GM21360 (cell line): Measurements from ENCODE around the gene CACNA2D2.
"Not testable (repeated sequence)": the region's sequence is repeated elsewhere in the genome, so short reads cannot be mapped to it uniquely, and the experiment has no call there.

Experiments
- ATAC-seq: cut with Tn5 transposase; IDR thresholded peaks from one replicate; pipeline ENCODE4 v1.9.1; 2021; ENCODE audit warnings: mild to moderate bottlenecking, moderate library complexity; ENCODE audit not compliant: unreplicated experiment

Gene CACNA2D2

DNA sequence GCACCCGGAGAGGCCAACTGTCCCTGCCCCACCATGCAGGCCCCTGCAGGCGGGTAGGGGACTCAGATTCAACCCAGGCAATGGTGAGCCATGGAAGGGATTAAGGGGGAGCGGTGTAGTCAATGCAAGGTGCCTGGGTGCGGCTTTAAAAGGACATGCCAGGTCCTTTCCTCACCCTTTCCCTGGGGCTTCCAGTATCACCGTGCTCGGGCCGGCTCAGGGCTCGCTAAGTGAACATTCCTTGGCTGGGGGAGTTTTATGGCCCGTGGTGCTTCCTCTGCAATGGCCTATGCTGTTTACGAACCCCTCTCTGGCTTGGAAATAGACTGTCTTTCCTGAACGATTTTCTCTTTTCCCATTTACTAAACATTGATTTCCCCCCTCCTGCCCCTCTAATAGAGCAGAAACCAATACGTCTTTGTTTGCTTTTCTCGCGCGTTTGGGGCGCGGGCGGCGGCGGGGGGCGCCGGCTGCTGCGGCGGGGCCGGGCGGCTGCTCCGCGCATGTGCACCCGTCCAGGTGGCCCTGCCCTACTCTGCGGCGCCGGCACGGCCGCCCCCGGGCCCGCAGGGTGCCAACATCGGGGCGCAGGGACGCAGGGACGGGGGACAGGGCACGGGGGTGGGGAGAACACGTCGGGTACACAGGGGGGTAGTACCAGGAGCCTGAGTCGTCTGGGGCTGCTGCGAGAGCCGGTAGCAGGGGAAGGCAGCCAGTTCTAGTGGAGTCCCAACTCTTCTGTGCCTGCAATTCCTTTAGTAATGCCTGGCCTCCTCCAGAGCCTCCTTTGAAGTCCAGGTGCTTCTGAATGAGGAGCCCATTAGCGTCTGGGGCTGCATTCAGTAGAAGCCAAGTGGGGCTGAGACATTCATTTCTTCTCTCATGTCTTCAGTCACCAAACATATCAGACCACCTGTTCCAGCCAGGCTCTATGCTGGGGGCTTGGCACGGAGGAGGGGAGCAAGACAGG, 26.9 kb upstream of the CACNA2D2 start:
- no peak for ATAC-seq

DNA sequence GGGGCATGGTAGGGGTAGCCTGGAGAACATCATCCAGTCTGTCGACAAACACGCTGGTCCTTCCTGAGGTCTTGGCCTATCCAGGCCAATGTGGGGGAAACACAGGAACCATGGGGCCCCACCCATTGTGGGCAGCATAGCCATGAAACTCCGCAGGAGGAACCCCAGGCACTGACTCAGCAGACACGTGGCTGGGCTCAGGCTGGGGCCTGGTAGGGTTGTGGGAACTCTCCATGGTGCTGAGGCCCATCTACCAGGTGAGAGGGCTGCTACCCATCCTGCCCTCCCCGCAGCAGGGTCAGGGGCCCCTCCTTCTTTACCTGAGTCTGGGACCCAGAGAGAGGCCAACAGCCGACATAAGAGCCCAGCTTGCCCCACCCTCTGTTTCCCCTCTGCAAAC, 22.6 kb upstream of the CACNA2D2 start:
- ATAC-seq, result no peak

DNA sequence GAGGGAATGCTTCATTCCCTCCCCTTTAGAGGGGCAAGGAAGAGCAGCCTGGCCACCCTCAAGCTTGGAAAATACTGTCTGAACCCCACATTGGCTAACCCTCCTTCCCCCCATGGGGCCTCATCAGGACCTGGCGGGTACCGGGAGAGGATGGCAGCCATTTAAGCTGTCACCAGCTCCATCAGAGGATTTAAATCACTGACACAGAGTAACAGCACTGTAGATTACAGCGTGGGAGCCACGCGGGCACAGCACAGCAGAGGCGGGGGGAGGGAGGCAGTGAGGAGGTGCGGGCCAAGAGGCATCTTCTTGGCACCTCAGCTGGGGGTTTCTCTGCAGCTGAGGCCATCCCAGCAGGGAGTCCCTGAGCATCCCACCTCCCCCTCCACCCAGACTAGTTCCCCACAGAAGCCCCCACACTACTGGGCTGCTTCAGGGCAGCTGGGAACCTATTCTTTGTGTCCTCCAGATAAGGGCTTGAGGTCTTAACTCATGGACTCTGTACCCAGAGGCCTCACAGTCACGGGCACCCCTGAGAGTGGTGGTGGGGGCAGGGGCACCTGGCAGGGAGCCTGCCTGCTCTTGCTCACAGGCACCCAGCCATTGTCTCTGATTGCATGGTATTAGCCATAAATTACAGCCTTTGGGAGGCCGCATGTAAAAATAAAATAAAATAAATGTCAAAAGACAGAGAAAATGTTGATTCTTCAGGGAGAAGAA, 21.9 kb upstream of the CACNA2D2 start:
- ATAC-seq, result no peak

DNA sequence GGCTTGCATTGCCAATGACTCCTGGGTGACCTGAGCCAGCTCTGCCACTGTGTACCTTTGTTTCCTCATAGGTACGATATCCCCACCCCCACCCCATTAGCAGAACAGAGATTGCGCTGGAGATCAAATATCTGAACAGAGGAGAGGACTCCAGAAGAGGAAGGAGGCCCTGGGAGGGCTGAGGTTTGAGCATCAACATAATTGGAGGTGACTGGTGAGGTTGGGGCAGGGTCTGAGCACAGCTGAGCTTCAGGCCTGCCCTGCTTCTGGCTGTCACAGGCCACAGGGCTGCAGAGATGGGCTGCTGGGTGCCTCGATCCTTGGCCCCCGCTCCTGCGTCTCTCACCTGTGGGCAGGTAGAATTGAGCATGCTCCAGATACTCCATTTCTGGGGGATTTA, 21.3 kb upstream of the CACNA2D2 start:
- no peak for ATAC-seq

DNA sequence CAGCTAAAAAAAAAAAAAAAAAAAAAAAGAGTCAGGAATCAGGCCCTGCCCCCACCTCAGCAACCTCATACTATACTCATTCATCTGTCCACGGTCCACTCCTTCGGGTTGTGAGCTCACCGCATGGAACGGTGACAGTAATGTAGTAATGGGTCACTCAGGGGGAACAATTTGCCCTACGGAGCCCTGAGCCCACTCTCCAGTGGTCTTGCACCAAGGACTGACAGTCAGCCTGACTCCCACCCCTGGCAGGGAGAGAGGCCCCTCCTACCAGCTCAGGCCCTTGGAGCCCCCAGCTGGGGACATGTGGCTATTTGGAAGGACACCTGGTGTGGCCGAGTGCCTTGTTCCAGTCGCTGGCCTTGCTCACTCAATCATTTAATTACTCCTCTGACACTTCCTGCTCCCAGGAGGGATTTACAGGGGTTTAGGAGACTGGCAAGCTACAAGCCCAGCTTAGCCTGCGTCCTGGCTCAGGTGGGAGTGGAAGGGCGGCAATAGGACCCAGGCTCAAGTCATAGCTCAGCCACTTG, 19.9 kb upstream of the CACNA2D2 start:
- ATAC-seq, result no peak

DNA sequence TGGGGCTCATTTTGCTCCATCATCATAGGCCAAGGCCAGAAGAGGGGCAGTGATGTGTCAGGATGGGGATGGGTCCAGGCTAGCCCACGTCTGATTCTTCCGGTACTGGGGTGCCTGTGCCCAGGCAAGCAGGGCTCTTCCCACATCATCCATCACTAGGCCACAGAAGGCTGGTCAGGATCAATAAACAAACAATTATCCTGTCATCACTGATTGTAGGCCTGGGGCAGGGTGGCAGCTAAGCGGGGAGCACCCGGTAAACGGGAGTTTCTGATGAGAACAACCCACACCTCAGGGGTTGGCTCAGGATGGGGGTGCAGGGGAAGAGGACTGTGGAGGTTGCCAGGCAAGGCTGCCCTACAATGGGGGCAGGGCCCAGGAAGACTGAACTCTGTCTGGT, 18.1 kb upstream of the CACNA2D2 start:
- ATAC-seq, result no peak

DNA sequence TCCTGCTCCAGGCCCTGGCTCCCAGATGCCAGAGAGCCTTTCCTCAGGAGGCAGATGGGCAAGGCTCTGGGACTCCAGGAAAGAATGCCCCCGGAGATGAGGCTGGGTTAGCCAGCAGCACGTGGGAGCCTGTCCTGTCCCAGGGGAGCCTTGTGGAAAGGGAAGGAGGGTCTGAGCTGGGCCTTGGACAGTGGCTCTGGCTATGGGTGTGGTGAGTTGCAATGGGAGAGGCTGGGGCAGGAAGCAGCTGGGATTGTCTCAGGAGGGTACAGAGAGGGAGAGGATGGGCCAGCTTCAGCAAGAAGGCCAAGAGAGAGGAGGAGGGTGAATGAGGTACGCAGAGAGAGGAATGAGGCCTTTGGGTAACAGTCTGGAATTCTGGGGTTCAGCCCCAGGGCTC, 17.4 kb upstream of the CACNA2D2 start:
- ATAC-seq, result no peak

DNA sequence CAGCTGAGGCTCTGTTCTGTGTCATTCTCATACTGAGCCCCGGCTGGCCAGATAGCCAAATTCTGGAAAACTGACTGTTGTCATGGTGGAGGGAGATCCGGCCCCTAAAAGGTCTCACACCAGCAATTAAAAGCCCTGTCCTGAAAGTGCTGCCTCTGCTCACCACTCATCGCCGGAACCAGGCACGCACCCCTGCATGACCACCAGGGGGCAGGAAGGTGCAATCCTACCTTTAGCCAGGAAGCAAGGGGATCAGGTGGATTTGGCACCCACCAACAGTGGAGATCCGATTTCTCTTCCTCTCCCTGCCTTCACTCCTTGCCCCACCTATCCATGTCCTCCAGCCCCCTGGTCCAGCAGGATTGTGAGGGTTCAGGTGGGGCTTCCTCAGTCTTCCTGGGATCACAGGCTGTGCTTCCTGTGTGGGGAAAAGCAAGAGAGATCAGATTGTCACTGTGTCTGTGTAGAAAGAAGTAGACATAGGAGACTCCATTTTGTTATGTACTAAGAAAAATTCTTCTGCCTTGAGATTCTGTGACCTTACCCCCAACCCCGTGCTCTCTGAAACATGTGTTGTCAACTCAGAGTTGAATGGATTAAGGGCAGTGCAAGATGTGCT, 16.1 kb upstream of the CACNA2D2 start:
- no peak for ATAC-seq

DNA sequence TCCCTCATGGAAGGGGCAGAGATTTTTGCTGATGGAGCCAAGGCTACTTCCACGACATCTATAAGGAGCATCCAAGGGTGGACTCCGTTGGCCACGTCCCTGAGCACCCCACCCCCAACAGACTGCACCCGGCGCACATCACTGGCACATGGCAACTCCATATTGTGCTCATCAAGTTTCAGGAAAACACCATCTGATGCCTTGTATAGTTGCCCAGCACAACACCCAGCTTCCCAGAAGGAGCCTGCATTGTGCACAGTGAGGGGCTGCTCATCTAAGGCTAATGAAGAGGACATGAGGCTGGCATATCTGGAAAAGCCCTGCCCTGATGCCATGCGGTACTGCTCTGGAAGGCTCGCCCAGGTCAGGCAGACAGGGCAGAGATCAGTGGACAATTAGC, 15.0 kb upstream of the CACNA2D2 start:
- no peak for ATAC-seq

DNA sequence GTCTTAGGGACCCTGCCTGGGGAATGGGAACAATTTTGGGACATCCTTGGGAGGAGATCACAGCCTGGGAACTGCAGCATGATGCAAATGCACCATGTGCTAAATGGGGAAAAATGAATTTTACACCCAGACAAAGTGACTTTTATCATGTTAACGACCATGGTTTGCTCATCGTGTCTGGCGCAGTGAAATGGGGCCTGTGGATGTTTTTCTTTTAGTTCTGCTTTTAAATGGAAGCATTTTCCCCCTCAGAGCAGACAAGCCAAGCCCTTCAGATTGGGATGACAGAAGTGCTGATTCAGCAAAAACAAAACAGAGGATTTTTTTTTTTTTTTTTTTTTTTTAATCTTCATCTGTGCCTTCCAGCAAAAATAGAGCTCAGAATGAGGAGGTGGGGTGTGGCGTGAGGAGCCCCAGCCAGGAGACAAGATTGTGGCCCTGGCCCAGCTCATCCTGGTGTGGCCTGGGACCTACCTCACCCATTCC, 14.3 kb upstream of the CACNA2D2 start:
- ATAC-seq, result no peak

DNA sequence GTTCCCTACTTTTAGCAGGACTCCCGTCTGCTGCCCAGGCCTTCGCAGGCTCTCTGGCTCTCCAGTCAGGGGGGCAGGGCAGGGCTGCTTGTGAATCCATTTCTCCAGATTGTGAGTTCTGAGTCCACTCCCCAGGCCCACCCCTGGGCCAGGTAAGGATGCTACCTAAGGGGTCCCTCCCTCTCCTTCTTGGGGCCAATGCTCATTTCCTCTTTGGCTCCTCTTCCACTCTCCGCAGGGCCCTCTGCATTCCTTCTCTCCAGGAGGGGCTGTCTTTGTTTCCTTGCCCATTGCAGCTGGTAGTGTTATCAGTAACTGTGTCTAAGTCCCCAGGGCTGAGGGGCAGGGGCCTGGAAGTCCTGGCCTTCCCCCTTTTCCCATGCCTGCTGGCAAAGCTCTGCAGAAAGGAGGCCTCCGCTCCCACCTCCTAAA, 13.0 kb upstream of the CACNA2D2 start:
- no peak for ATAC-seq

DNA sequence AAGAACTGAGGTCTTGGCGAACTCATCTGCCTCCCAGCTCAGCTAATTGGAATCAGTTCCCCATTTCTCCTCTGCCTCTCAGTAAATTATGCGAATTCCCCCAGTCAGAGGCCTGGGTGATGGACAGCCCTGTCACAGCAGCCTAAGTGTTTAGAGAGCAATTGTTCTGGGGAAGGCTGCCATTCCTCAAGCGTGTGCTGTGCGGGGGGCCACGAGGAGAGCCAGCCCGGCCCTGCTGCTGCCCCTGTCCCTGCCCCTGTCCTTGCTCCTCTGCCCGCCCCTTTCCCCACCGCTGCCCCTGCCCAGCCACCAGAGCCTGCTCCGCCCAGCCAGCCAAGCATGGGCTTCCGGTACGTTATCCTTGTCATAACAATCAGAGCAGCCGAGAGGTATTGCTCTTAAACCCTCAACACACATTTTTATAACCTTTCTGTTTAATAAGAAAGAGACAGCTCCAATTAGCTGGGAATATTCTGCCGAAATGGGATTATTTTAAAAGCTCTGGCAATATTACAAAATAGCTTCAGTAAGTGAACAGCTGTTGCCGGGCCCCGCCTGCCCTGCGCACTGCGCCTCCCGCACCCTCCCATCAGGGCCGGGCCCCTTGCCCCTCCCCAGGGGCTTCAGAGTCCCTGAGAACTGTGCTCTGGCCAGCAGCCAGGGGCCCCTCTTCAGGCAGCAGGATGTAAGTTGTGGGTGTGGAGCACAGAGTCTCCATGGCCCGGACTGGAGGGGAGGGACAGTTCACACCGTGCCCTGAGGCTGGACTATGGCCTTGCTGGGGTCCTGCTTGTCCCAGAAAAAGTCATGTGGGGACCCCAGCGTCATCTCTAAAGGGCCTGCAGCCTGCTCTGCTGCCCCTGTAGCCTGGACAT, 12.4 kb upstream of the CACNA2D2 start:
- ATAC-seq, result no peak

DNA sequence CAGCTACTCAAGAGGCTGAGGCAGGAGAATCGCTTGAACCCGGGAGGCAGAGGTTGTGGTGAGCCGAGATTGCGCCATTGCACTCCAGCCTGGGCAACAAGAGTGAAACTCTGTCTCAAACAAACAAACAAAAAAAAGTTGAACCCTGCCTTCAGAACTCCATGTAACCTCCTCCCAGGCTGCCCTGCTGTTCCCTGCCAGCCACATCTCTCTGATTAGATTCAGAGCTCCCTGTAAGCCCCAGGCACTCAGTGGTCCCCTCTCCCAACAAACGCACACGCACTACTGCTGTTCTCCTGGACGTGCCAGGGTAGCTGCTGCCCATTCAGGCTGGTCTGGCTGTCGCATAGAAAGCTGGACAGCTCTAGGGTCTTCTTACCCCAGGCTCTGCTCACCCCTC, 9.5 kb upstream of the CACNA2D2 start:
- ATAC-seq, result not testable (repeated sequence)

DNA sequence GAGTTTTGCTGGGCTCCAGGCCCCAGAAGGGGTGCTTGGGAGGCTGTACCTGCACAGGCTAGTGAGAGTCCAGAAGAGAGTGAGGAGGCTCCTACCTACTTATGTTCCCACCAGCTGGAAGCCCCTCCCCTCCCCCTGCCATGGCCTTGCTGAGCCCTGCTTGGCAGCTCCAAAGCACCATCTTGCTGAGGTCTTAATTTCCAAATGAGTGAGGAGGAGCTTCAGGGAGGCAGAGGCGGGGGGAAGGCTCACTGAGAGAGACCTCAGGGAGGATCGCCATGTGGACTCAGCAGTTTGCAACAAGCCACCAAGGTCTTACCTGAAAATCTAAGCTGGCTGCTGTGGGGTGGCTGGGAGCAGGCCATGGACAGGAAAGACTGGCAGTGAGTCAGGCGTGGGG, 8.7 kb upstream of the CACNA2D2 start:
- ATAC-seq, result no peak

DNA sequence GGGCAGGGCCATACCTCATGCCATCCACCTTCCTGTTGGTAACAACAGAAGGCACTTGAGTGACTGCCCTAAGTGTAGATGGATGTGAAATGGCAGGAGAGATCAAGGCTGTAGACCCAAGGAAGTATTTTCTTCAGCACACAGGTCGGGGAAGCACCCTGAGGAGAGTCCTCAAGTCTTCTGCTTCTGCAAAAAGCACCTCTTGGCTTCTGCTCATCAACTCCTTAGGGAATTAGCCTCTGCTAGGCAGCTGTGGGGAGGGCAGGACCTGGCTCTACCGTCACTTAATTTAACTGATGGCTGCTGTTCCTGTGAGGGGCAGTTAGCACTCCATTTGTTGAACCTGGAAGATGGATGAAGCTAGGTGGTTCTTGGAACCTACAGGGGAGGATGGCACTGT, 6.9 kb upstream of the CACNA2D2 start:
- ATAC-seq, result no peak

DNA sequence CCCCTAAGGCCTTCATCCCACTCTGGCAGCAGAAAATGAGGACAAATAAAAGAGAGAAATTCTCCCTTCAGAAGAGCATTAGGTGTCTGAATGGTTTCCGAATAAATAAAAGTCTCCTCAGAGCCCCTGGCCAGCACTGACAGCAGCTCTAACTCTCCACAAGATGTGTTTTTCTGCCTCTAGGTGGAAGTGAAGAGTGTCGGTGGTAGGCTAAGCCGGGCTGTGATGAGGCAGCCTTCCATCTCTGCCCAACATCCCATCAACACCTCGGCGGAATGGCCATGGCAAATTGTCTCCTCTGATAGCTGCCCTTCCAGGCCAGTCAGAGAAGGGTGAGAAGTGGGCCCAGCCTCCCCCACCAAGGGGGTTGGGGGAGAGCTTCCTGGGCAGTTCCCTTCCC, 6.3 kb upstream of the CACNA2D2 start:
- ATAC-seq, result no peak

DNA sequence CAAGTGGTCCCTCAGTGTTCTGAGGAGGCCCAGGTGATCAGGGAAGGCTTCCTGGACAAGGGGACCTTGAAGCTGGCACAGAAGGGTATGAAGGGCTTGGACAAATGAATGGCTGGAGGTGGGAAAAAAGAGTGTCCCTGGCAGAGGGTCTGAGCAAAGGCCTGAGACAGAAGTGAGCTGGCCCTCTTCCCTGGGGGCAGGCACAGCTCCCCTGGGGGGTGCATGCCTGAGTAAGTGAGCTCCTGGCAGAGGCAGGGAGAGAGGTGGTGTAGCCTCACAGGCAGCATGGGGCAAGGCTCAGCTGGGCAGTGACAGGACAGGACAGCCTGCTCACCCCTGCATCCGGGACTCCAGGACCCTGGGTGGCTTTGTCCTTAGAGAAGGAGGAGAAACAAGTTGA, 5.4 kb upstream of the CACNA2D2 start:
- no peak for ATAC-seq

DNA sequence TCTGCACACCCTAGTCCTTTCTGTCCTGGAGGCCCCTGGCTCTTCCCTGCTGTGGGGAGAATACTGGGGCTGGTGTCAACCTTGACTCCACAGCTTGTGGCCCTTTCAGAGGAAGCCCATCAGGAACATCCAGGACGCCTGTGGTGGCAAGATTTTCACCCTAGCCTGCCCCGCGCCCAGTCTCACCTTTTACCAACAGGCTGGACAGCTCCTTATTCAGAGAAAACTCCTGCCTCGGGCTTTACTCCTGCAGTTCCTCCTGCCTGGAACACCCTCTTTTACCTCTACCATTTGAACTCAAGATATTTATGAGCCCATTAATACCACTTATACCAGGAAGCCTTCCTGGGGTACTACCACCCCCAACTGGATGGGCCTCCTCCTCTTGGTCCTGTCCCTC, 2.7 kb upstream of the CACNA2D2 start:
- ATAC-seq, result no peak

DNA sequence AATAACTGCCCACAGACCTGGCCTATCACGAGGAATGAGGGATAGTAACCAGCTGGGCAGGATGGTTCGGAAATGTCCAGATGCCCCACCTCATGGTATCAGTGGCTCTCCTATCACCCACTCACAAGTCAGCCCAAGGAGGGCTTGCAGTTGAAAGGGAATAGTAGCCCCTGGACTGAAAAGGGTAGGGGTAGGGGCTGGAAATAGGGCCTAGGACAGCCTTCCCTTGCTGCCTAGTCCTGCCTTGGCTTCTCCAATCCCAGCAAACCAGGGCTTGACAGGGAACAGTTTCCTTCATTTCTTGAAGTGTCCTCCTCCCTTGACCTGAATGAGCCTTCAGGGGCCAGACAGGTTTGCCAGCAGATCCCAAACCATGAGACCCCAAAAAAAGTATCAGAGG, 1.2 kb upstream of the CACNA2D2 start:
- ATAC-seq, result no peak
